ENCODE data around the gene MRGPRG.

MRGPRG gene

GRCh38 chr11:3207526-3208189, 11.0 kb downstream of the MRGPRG start:
- no peak for DNase-seq (ENCODE audit: low spot score)

DNA sequence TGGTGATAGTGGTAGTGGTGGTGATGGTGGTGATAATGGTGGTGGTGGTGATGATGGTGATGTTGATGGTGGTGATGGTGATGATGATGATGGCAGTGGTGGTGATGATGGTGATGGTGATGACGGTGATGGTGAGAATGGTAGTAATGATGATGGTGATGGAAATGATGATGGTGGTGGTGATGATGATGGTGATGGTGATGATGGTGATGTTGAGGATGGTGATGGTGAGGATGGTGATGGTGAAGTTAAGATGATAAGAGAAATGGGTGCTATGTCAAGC, 11.8 kb downstream of the MRGPRG start:
- DNase-seq (ENCODE audit: low spot score): no peak

GRCh38 chr11:3206156-3206921, 12.3 kb downstream of the MRGPRG start:
- DNase-seq (ENCODE audit: low spot score): no peak

GRCh38 chr11:3205261-3206155, 13.1 kb downstream of the MRGPRG start:
- no peak for DNase-seq (ENCODE audit: low spot score)

GRCh38 chr11:3204141-3205015, 14.2 kb downstream of the MRGPRG start:
- no peak for DNase-seq (ENCODE audit: low spot score)

DNA sequence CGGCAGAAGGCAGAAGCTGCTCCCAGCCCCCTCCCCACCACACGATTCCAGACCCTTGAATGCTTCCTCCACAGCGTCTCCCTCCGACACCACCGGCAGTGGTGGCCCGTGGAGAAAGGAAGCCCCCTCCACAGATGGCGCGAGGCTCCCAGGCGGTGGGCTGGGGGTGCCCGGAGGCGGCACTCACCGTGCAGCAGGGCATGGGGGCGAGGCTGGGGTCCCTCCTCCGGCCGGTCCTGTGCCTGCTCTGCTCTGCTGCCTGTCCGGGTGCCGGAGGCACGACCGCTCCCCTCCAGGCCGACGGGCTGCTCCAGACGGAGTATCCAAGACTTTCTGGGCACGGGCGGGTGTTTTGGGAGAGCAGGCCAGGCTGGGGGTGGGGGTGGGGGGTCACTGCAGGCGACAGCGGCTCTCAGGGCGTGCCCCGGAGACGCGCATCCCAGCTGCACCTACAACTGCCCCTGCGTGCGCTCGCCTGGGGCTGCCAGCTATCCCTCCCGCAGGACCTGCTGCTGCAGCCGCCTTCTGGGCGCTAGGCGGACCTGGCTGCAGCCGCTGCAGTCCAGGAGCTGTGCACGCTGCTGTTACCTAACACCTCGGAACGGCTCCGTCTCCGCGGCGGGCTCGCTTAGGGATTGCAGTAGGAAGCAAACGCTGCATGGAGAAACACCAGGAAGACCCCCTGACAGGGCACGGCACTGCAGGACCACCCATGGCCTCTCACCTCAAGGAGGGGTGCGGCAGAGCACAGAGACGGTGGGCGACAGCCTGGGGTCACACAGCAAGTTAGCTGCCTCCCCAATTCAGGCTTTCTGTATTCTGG, 15.2 kb downstream of the MRGPRG start:
- DNase-seq (ENCODE audit: low spot score): peak; percentile 54

- no peak for DNase-seq (ENCODE audit: low spot score)
Measured at GRCh38 chr11:3202759-3203158, 15.9 kb downstream of the MRGPRG start.

GRCh38 chr11:3202305-3202704, 16.3 kb downstream of the MRGPRG start:
- no peak for DNase-seq (ENCODE audit: low spot score)

DNA sequence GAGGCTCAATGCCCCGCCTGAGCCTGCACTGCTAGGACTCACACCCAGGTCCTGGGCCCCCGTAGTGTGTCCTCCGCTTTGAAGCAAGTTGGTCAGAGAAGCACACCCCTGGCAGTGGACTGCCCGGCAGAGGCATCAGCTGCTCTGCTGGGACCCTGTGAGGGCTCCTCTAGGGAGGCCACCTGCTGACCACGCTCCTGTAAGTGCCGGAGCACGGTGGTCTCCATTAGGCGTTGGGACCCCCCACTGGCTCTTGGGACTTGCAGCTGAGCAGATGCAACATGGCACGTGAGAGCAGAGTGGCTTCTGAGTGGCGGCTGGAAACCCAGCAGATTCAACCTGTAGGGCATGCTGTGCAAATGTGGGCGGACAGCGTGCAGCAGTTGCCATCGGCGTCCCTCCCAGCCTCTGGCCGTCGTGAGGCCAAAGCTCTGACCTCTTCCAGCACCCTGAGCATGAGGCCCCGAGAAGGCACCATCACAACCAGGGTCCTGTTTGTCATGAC, 16.9 kb downstream of the MRGPRG start:
- DNase-seq (ENCODE audit: low spot score): no peak

GRCh38 chr11:3201112-3201581, 17.5 kb downstream of the MRGPRG start:
- no peak for DNase-seq (ENCODE audit: low spot score)

DNA sequence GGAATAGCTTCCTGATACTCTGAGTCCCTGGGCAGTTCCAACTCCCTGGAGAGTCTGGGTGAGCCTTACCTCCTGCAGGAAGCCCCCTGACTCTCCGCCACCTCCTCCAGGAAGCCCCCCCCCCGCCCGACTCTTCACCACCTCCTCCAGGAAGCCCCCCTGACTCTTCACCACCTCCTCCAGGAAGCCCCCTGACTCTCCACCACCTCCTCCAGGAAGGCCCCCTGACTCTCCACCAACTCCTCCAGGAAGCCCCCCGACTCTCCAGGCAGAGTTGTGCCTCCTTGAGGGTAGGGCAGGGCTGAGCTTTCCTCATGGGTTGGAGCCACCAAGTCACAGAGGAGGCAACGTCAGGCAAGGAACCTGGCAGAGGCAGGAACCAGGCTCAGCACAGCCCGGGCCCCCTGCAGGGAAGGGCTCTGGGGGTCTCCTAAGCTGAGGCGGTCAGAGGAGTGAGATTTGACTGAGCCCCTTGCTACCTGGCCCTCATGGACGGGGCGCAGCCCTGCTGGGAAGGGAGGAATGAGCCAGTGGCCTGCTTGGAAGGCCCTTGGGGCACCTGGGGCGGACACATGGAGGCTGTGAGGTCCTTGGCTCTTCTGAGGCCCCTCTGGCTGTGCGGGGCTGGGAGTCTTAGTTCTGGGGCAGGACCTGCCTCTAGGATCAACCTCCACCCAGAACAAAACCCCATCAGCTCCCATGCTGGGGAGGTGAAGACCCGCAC, 18.1 kb downstream of the MRGPRG start:
- no peak for DNase-seq (ENCODE audit: low spot score)

DNA sequence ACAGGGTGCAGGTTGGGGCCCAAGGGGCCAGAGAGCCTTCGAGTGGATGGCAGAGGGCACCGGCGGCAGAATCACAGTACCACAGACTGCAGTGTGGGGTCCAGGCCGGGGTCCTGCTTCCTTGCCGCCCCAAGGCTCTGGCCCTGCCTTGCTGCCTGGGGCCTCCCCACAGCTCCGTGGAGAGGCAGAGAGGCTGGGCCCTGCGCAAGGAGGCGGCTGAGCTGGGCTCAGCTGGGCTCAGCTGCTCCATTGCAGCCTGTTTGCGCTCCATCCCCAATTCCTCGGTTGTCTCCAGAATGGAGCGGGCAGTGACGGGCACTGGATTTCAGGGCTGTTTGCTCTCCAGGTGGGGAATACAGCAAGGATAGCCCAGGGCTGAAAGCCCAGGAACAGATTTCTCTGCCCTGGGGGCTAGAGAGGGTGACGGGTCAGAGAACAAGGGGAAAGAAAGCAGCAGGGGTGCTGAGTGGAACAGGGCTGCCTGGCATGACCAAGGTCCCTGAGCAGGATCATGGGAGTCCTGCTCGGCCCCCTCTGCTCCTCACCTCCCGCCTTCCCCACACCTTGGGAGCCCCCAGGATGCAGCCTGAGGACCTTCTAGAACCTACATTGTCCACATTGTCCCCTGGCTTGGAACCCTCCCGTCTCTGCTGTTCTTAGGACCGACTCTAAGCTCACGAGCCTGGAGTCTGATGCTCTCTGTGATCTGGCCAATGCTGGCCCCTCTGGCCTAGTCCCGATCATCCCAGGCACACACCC, 18.9 kb downstream of the MRGPRG start:
- DNase-seq (ENCODE audit: low spot score): no peak

DNA sequence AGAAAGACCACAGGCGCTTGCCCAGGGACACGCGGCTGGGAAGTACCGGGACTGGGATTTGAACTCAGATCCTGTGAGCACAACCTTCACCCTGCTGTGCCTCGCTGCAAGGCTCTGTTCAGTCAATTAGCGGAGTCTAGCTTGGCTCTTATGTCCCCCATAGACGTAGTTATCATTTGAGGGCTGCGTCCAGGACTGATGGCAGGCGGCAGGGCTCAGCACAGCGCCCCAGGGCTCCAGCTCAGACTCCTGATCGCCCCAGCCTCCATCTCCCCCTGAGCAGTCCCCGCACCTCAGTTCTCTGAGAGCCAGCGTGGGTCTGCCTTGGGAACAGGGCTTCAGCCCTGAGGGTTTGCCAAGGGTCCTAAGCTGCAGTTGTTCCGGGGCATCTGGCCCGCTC, 19.8 kb downstream of the MRGPRG start:
- no peak for DNase-seq (ENCODE audit: low spot score)

DNA sequence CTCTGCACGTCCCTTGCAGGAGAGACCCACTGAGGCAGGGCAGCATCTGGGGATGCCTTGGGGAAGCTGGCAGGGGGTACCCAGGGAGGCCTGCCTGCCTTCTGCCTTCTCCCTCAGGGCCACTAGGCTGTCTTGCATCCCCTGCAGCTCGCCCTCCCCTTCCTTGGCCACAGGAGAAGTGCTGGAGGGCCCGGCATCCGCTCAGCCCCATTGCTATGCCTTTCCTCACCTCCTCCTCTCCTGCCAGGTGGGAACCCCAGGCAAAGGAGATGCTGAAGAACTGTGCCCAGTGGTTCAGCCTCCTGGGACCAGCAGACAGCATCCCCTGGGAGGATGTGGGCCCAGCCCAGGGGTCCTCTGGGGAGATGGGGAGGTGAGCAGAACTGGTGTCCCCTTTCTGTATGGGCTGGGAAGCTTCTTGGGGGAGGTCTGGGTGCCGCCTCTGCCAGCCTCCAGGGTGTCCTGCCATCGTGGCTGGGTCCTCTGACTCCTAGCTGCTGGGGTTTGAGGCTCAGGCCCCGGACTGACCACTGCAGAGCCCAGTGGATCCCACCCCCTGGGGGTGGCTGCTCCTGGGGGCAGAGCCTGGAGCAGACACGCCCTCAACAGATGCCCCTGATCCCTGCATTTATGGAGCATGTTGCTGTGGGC, 20.6 kb downstream of the MRGPRG start:
- no peak for DNase-seq (ENCODE audit: low spot score)

DNA sequence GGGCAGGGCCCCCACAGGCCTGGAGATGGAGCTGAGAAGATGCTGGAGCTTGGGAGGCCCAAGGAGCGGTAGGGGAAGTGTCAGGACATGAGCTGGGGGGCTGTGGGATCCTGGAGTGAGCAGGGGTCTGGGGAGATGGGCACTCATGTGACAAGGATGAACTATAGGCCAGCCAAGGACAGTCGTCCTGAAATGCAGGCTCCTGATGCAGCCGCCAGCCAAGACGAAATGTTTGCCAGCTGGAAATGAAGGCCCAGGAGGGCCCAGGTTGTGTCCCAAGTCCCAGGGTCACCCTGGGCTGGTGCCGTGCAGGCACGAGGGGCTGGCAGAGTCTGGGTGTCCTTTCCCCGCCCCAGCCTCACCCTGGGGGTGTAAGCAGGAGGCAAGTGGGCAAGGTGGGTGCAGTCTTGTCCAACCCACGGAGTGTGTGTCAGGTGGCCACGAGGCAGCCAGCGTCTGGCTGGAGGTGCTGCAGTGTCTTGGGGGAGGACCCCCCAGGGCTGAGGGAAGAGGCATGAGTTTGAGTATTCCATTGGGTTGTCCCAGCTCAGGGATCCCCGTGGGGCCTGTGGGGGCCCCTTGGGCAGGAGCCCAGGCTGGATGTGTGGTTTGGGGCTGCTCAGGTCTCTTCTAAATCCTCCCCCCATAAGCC, 21.4 kb downstream of the MRGPRG start:
- DNase-seq (ENCODE audit: low spot score): no peak

- DNase-seq (ENCODE audit: low spot score): no peak
Measured at GRCh38 chr11:3196161-3197043, 22.2 kb downstream of the MRGPRG start.

Measured in HuH-7 (cell line).